MM.1S (cell line): Measurements from ENCODE around the gene MPPED1.

Experiments used
- CTCF ChIP-seq: fragments of 300-600 bp; sonication (generic); IDR thresholded peaks from 2 replicates; pipeline ENCODE4 v1.5.1; 2016; ENCODE audit warnings: antibody characterized with exemption, low read length, mixed read lengths
- EZH2 ChIP-seq: fragments of 300-600 bp; sonication (generic); optimal IDR thresholded peaks from 2 replicates; pipeline ENCODE3; 2017; ENCODE audit warnings: low read depth, mild to moderate bottlenecking, antibody characterized with exemption, low read length, mixed read lengths
- EZH2phosphoT487 ChIP-seq: fragments of 300-600 bp; sonication (generic); IDR thresholded peaks from 2 replicates; pipeline ENCODE4 v1.6.1; 2018; ENCODE audit warnings: antibody characterized with exemption, low read length

DNA sequence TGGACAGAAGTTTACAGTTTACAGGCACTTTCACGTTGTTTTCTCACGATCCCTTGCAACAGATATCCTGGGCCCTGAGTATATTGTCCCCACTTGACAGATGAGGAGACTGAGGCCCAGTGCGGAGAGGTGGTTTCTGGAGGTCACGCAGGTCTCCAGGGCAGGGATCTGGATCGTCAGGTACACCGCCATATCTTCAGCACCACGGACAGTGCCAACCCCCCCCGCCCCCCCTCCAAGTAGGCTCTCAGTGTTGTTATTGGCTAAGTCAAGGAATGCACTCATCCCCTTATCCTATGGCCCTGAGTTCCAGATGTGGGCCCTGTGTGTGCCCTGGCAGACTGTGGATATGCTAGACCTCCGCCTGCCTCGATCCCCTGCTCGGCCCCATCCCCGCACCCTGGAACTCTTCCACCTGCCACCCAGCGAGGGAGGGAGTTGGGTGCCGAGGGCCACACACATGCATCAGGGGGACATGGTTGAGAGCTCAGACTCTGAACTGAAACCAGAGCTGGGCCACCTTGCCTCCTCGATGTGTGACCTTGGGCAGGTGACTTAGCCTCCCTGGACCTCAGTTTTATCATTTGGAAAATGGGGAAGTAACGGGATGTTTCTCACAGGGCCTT, 37.5 kb downstream of the MPPED1 start:
- TF ChIP-seq EZH2phosphoT487 (no peak), CTCF (no peak), EZH2 (no peak)
